Measurements from ENCODE around the gene TDP1. TPM values are rescaled to one million over a fixed set of nuclear protein-coding genes. Genes with fewer than 3 reads are reported as not detected.

The TDP1 gene
- total and polyA plus RNA-seq, 9 of the 15 experiments (the other 6 are each of a cell fraction or from before 2014, with no cell fraction given): 21.4 to 41.6 (median 32.3) TPM

DNA sequence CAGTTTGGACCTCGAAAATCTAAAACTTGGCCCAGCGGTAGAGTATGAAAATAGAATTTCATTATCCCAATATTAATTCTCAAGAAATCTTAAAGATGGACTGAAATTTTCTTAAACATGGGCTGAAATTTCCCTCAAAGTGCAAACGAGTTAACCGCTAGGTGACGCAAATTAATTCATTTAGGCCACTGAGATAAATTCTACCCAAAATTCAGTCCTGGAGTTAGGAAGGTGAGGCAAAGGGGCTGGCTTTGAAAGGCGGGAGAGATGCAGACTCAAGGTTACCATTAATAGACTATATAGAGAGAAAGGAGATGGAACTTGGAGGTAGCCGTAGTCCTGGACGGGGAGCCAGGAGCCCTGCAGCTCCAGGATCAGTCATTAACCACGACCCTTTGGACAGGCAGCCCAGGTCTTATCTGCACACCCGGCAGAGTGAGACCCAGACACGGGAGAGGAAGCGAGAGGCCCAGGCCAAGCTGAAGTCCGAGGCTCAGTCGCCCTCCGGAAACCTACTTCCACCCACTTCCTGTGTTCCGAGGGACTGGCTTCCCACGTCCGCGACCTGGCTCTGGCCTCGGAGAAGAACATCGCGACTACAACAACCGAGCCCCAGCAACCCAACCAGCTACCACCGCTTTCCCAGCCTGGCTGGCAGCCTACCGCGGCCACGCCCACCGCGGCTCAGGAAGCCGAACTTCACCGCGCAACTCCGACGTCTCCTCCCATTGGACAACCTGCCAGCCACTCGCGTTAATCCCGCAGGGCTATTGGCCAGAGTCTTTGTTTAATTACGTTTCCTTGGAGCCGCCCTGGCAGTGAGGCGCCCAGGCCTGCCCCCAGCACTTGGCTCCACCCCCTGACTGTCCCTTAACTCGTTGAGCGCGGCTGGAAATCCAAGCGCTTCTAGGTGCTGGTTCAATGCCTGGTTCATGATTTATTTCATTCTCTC lies 1.4 kb upstream of the TDP1 start, which contains the start of gene EFCAB11 (continued):
- TF ChIP-seq ZNF175 (CRISPR knock-in tag; IDR thresholded peaks at IDR 0.05; ENCODE audit: low read depth): no peak
- no peak for TF ChIP-seq TCF7L2 (IDR thresholded peaks at IDR 0.05; ENCODE audit: low read depth, low read length)
- TF ChIP-seq FOXK2 (conservative IDR thresholded peaks at IDR 0.05 in 1 of 2, IDR thresholded peaks at IDR 0.05 in 1 of 2; ENCODE audit: low read depth in 2 of 2): peak in 1 of 2 experiments; percentile 34; a peak in 2 of 4 replicates
- no peak; a peak in 1 of 4 replicates for TF ChIP-seq SRF (CRISPR knock-in tag; IDR thresholded peaks at IDR 0.05)
- TF ChIP-seq, protein P1, sequence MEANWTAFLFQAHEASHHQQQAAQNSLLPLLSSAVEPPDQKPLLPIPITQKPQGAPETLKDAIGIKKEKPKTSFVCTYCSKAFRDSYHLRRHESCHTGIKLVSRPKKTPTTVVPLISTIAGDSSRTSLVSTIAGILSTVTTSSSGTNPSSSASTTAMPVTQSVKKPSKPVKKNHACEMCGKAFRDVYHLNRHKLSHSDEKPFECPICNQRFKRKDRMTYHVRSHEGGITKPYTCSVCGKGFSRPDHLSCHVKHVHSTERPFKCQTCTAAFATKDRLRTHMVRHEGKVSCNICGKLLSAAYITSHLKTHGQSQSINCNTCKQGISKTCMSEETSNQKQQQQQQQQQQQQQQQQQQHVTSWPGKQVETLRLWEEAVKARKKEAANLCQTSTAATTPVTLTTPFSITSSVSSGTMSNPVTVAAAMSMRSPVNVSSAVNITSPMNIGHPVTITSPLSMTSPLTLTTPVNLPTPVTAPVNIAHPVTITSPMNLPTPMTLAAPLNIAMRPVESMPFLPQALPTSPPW (CRISPR knock-in tag; IDR thresholded peaks at IDR 0.05): peak; percentile 32; the same call in 1 of the 2 replicates
- TF ChIP-seq, protein P2, sequence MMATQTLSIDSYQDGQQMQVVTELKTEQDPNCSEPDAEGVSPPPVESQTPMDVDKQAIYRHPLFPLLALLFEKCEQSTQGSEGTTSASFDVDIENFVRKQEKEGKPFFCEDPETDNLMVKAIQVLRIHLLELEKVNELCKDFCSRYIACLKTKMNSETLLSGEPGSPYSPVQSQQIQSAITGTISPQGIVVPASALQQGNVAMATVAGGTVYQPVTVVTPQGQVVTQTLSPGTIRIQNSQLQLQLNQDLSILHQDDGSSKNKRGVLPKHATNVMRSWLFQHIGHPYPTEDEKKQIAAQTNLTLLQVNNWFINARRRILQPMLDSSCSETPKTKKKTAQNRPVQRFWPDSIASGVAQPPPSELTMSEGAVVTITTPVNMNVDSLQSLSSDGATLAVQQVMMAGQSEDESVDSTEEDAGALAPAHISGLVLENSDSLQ (IDR thresholded peaks at IDR 0.05): peak; percentile 99
- no peak for TF ChIP-seq E2F3 (CRISPR knock-in tag; IDR thresholded peaks at IDR 0.05)
- no peak for TF ChIP-seq LCOR (CRISPR knock-in tag; IDR thresholded peaks at IDR 0.05)
- no peak for TF ChIP-seq ERF (CRISPR knock-in tag; IDR thresholded peaks at IDR 0.05)
- TF ChIP-seq, protein P3, sequence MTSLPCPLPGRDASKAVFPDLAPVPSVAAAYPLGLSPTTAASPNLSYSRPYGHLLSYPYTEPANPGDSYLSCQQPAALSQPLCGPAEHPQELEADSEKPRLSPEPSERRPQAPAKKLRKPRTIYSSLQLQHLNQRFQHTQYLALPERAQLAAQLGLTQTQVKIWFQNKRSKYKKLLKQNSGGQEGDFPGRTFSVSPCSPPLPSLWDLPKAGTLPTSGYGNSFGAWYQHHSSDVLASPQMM (CRISPR knock-in tag; IDR thresholded peaks at IDR 0.05): no peak
- TF ChIP-seq HSF4 (CRISPR knock-in tag; IDR thresholded peaks at IDR 0.05; ENCODE audit: borderline replicate concordance): no peak
- TF ChIP-seq RFX7 (CRISPR knock-in tag; IDR thresholded peaks at IDR 0.05): no peak
- no peak for TF ChIP-seq SRSF3 (IDR thresholded peaks at IDR 0.05; ENCODE audit: insufficient read depth, low read length)
- peak; percentile 46 for TF ChIP-seq TAF1 (IDR thresholded peaks at IDR 0.05; ENCODE audit: control insufficient read depth, extremely low read depth, insufficient read depth, low read length, severe bottlenecking)
- TF ChIP-seq POLR2AphosphoS5 (IDR thresholded peaks at IDR 0.05; ENCODE audit: control insufficient read depth, insufficient read depth, low read depth, low read length): peak; percentile 76
